Keratinocyte (primary cell): Measurements from ENCODE around the gene LIPF. TPM values are rescaled to one million over a fixed set of nuclear protein-coding genes. Genes with fewer than 3 reads are reported as not detected.

ENCODE experiments used
- DNase-seq: peaks from one replicate; pipeline ENCODE4 v3.0.0-alpha.2; 2011; ENCODE audit warnings: low read depth, missing footprints, low spot score
- FAIRE-seq: peaks from 2 replicates; lab custom pipeline; 2011; peaks lifted over from hg19 to GRCh38; lab: Jason Lieb, UNC
- H2AFZ ChIP-seq: 2 replicates; pipeline ENCODE4 v1.6.0; 2012; ENCODE audit warnings: low read length, control low read depth, inconsistent platforms; ENCODE audit not compliant: control insufficient read depth
- H3K27ac ChIP-seq: 2 replicates; pipeline ENCODE4 v1.5.1; 2011; ENCODE audit warnings: low read length; ENCODE audit not compliant: control insufficient read depth, insufficient read depth
- H3K27me3 ChIP-seq: 3 replicates; pipeline ENCODE4 v1.6.0; 2011; ENCODE audit warnings: low read length; ENCODE audit not compliant: control insufficient read depth, insufficient read depth; ENCODE audit errors: extremely low read depth
- H3K36me3 ChIP-seq, 2 experiments: 2 replicates in 1 of 2; 3 replicates in 1 of 2; pipeline ENCODE4 v1.5.1; 2011; ENCODE audit warnings: low read length in 2 of 2, mild to moderate bottlenecking in 1 of 2; ENCODE audit not compliant: control insufficient read depth in 2 of 2, insufficient read depth in 2 of 2; ENCODE audit errors: extremely low read depth in 1 of 2
- H3K4me1 ChIP-seq: 3 replicates; pipeline ENCODE4 v1.5.1; 2011; ENCODE audit warnings: low read length; ENCODE audit not compliant: control insufficient read depth, insufficient read depth; ENCODE audit errors: extremely low read depth
- H3K4me2 ChIP-seq: 3 replicates; pipeline ENCODE4 v1.6.0; 2011; ENCODE audit warnings: low read depth, low read length; ENCODE audit not compliant: control insufficient read depth, insufficient read depth; ENCODE audit errors: extremely low read depth
- H3K4me3 ChIP-seq, 3 experiments: fragments of 200-600 bp in 1 of 3; sonication (generic) in 1 of 3; 2 replicates in 2 of 3; 3 replicates in 1 of 3; pipeline ENCODE4 v1.5.1; 2011 to 2016; ENCODE audit warnings: low read length in 3 of 3, mild to moderate bottlenecking in 3 of 3, control low read depth in 2 of 3, inconsistent platforms in 1 of 3, low read depth in 1 of 3, mixed read lengths in 1 of 3, mixed run types in 1 of 3, moderate library complexity in 1 of 3; ENCODE audit not compliant: control insufficient read depth in 2 of 3, insufficient read depth in 2 of 3; ENCODE audit errors: extremely low read depth in 1 of 3
- H3K79me2 ChIP-seq: 2 replicates; pipeline ENCODE4 v1.6.0; 2012; ENCODE audit warnings: low read length; ENCODE audit not compliant: control insufficient read depth, insufficient read depth
- H3K9ac ChIP-seq: 3 replicates; pipeline ENCODE4 v1.6.0; 2011; ENCODE audit warnings: low read length; ENCODE audit not compliant: control insufficient read depth, insufficient read depth; ENCODE audit errors: extremely low read depth
- H3K9me1 ChIP-seq: 3 replicates; pipeline ENCODE4 v1.6.0; 2011; ENCODE audit warnings: low read length; ENCODE audit not compliant: control insufficient read depth, insufficient read depth; ENCODE audit errors: extremely low read depth
- H3K9me3 ChIP-seq: 2 replicates; pipeline ENCODE4 v1.5.1; 2012; ENCODE audit warnings: low read depth, low read length; ENCODE audit not compliant: control insufficient read depth
- H4K20me1 ChIP-seq: 3 replicates; pipeline ENCODE4 v1.6.0; 2011; ENCODE audit warnings: low read length; ENCODE audit not compliant: control insufficient read depth, insufficient read depth; ENCODE audit errors: extremely low read depth
- CTCF ChIP-seq, 3 experiments: IDR thresholded peaks in 1 of 3; conservative IDR thresholded peaks in 1 of 3; optimal IDR thresholded peaks in 1 of 3; 2 replicates in 2 of 3; 3 replicates in 1 of 3; pipeline versions ENCODE3 to v1.5.1; 2011; ENCODE audit warnings: low read length in 3 of 3, mild to moderate bottlenecking in 3 of 3, moderate library complexity in 2 of 3, control low read depth in 1 of 3, inconsistent platforms in 1 of 3; ENCODE audit not compliant: insufficient read depth in 2 of 3; ENCODE audit errors: extremely low read depth in 1 of 3
- EZH2 ChIP-seq: IDR thresholded peaks from one replicate; pipeline ENCODE4 v1.6.1; 2012; ENCODE audit warnings: inconsistent platforms, mild to moderate bottlenecking, low read length, moderate library complexity
- dilution Hi-C: fragments of 300-500 bp; cut with MboI; formaldehyde crosslinking; loops from one replicate; pipeline ENCODE4 v1.7.0; 2020; ENCODE audit warnings: low sequenced_read_pairs; ENCODE audit not compliant: extremely low pct_ligation_motif_present
- polyA plus RNA-seq, 5 experiments: library from polyadenylated mRNA; depleted of rRNA in 3 of 5; stranded (reverse) in 3 of 5; stranded (forward) in 1 of 5; unstranded in 1 of 5; fragments of >200 nt; gene quantifications; 1 replicate in 1 of 5; 2 replicates in 3 of 5; 3 replicates in 1 of 5; pipeline versions ENCODE4 v1.2.1 to v1.2.3, GENCODE V29; 2011 to 2012; ENCODE audit warnings: missing spikeins in 2 of 5, low read depth in 1 of 5, low replicate concordance in 1 of 5

The LIPF gene
- polyA plus RNA-seq, 1 donor (not counting 4 experiments of a cell fraction or from before 2014, with no cell fraction given), result not detected

DNA sequence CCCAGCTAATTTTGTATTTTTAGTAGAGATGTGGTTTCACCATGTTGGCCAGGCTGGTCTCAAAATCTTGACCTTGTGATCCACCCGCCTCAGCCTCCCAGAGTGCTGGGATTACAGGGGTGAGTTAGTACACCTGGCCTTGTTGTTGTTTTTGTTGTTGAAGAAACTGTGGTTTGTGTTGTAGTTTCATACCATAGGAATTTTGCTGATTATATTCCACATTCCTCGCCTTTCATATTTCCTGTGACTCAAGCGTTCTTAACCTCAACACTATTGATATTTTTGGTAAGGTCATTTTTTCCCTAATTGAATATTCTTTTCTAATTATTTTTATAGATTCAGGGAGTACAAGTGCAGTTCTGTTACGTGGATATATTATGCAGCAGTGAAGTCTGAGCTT lies 16.7 kb downstream of the LIPF start:
- Histone ChIP-seq H3K4me1 (no peaks in the 10 kb centered on the region), H3K36me3 (no peaks in the 10 kb centered on the region), H3K9ac (no peak overlapping the region), H4K20me1 (no peaks in the 10 kb centered on the region), H3K79me2 (no peaks in the 10 kb centered on the region), H3K4me2 (no peak overlapping the region), H2AFZ (no peak overlapping the region), H3K9me3 (no peaks in the 10 kb centered on the region), H3K27me3 (no peaks in the 10 kb centered on the region), H3K4me3 (no peak overlapping the region), H3K27ac (no peak overlapping the region), H3K9me1 (no peaks in the 10 kb centered on the region)
- DNase-seq (no peak), FAIRE-seq (no peak)
- no peak for TF ChIP-seq CTCF (optimal IDR thresholded peaks at IDR 0.05 in 1 of 3, IDR thresholded peaks at IDR 0.05 in 1 of 3, conservative IDR thresholded peaks at IDR 0.05 in 1 of 3; ENCODE audit: extremely low read depth in 1 of 3, insufficient read depth in 2 of 3, low read length in 3 of 3)
- TF ChIP-seq EZH2, result no peak
- dilution Hi-C loops, result no loop called here

DNA sequence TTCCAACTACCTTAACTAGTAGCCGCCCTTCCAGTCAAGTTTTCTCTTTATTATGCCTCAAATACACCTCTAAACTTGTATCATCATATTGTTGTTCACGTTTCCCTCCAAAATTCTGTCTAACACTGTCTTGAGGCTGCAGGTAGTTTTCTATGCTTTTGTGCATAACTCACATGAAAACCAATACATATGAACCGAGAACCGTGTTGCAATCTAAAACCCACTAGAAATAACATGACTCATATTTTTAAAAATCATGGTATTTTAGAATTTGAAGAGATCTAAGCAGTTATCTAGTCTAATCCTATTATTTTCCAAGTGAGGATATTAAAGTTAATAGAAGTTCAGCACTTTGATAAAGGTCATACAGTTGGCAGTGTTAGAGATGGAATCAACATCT lies 18.2 kb downstream of the LIPF start:
- Histone ChIP-seq H3K27ac (no peak overlapping the region), H3K4me2 (no peak overlapping the region), H3K36me3 (no peaks in the 10 kb centered on the region), H4K20me1 (no peaks in the 10 kb centered on the region), H2AFZ (no peak overlapping the region), H3K9ac (no peak overlapping the region), H3K4me1 (no peaks in the 10 kb centered on the region), H3K79me2 (no peaks in the 10 kb centered on the region), H3K27me3 (no peaks in the 10 kb centered on the region), H3K9me1 (no peaks in the 10 kb centered on the region), H3K9me3 (no peaks in the 10 kb centered on the region), H3K4me3 (no peak overlapping the region)
- DNase-seq (no peak), FAIRE-seq (no peak)
- TF ChIP-seq CTCF (optimal IDR thresholded peaks at IDR 0.05 in 1 of 3, IDR thresholded peaks at IDR 0.05 in 1 of 3, conservative IDR thresholded peaks at IDR 0.05 in 1 of 3; ENCODE audit: extremely low read depth in 1 of 3, insufficient read depth in 2 of 3, low read length in 3 of 3) (no peak), EZH2 (no peak)
- dilution Hi-C loops, result no loop called here
